Mucosa of stomach (tissue), 1 donor: ENCODE measurements around the gene AGPAT4.

Experiments
- H3K27me3 ChIP-seq: one replicate; pipeline ENCODE4 v1.7.0; 2013; ENCODE audit warnings: mild to moderate bottlenecking, low read length; ENCODE audit not compliant: control insufficient read depth, insufficient read depth
- H3K36me3 ChIP-seq: one replicate; pipeline ENCODE4 v1.7.0; 2013; ENCODE audit warnings: low read length; ENCODE audit not compliant: control insufficient read depth, insufficient read depth
- H3K4me1 ChIP-seq: one replicate; pipeline ENCODE4 v1.7.0; 2013; ENCODE audit warnings: mild to moderate bottlenecking, low read length; ENCODE audit not compliant: control insufficient read depth, insufficient read depth
- H3K4me3 ChIP-seq: one replicate; pipeline ENCODE4 v1.7.0; 2013; ENCODE audit warnings: low read length
- H3K9ac ChIP-seq: one replicate; pipeline ENCODE4 v1.7.0; 2013; ENCODE audit warnings: mild to moderate bottlenecking, low read length, moderate library complexity
- H3K9me3 ChIP-seq: one replicate; pipeline ENCODE4 v1.7.0; 2013; ENCODE audit warnings: mild to moderate bottlenecking, low read length, moderate library complexity; ENCODE audit not compliant: control insufficient read depth
- donor health status: Pancreatic carcinoma.

Gene AGPAT4

GRCh38 chr6:161245363-161245762 lies 28.5 kb downstream of the AGPAT4 start:
- no peaks in the 10 kb centered on the region for H3K27me3 ChIP-seq
- no peak overlapping the region for H3K9ac ChIP-seq
- H3K9me3 ChIP-seq: no peaks in the 10 kb centered on the region
- H3K36me3 ChIP-seq: no peaks in the 10 kb centered on the region
- no peaks in the 10 kb centered on the region for H3K4me1 ChIP-seq
- no peak overlapping the region for H3K4me3 ChIP-seq

DNA sequence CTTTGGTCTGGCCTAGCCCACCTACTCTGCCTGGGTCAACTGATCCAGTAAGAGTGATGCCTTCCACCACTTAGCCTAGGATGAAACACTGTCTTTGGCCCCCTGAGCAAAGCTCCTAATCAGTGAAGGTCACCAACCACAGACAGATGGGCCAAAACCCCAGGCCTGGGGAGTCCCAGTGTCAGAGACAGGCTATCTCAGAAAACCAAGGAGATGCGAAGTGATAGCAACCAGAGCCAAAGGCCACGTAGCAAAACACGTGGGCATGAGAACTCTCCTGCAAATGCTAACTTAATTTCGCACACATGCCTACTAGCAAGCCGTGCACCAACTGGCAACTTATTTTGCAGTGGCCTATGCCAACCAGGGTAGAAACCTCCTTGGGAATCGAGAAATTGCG lies 29.1 kb downstream of the AGPAT4 start:
- H3K27me3 ChIP-seq: no peaks in the 10 kb centered on the region
- H3K9ac ChIP-seq: no peak overlapping the region
- no peaks in the 10 kb centered on the region for H3K9me3 ChIP-seq
- no peak overlapping the region for H3K4me3 ChIP-seq
- H3K4me1 ChIP-seq: no peaks in the 10 kb centered on the region
- H3K36me3 ChIP-seq: no peaks in the 10 kb centered on the region

DNA sequence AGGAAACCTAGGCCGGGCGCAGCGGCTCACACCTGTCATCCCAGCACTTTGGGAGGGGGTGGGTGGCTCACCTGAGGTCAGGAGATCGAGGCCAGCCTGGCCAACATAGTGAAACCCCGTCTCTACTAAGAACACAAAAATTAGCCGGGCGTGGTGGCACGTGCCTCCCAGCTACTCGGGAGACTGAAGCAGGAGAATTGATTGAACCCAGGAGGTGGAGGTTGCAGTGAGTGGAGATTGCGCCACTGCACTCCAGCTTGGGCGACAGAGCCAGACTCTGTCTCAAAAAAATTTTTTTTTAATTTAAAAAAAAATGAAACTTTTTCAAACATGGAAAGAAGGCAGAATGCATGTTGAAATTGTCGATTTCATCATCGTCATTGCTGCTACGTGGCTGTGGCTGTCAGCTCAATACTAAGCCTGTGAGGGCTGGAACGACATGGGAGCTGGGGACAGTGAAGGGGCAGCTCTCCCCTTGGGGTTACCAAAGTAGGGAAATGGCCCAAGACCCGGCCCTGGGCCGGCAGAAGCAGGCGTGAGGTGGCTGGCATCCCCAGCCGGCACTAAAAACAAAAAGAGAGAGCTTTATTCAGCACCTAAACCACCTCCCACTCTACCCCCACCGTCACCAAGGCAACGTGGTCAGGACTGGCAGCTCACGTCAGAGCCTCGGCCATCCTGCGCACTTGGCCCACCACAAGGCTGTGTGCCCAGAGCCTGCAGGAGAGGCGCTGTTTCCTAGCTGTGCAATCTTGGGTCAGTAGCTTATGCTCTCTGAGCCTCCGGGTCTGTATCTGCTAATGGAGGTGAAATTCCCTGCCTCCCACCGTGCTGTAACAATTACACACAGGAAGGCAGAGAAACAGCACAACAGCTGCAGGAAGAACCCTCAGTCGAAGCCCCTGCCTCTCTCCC lies 30.8 kb downstream of the AGPAT4 start:
- Histone ChIP-seq H3K9ac (no peak overlapping the region), H3K9me3 (no peaks in the 10 kb centered on the region), H3K27me3 (no peaks in the 10 kb centered on the region), H3K4me3 (no peak overlapping the region), H3K4me1 (no peaks in the 10 kb centered on the region), H3K36me3 (no peaks in the 10 kb centered on the region)

- Histone ChIP-seq H3K36me3 (no peaks in the 10 kb centered on the region), H3K9me3 (no peaks in the 10 kb centered on the region), H3K9ac (no peak overlapping the region), H3K27me3 (no peaks in the 10 kb centered on the region), H3K4me3 (no peak overlapping the region), H3K4me1 (no peaks in the 10 kb centered on the region)
These were observed 31.7 kb downstream of the AGPAT4 start for GRCh38 chr6:161242113-161242512.

DNA sequence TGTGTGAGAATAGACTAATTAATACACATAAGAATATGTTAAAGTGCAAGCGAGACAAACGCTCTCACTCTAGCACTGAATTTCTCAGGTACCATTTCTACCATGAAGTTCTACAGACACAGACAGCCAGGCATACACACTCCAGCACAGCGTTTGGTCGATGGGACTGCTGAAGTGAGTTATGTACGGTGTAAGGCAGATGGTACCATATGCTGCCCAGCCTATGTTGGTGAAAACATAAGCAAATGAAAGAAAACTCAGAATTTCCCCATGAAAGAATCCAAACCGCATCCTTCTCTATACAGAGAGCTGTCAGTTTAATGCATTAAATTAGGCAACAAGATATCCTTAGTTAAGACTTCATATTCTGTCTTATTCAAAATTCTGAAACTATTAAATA lies 34.9 kb downstream of the AGPAT4 start:
- H3K9me3 ChIP-seq: no peaks in the 10 kb centered on the region
- H3K4me3 ChIP-seq: no peak overlapping the region
- no peaks in the 10 kb centered on the region for H3K4me1 ChIP-seq
- H3K36me3 ChIP-seq: no peaks in the 10 kb centered on the region
- H3K27me3 ChIP-seq: no peaks in the 10 kb centered on the region
- no peak overlapping the region for H3K9ac ChIP-seq

DNA sequence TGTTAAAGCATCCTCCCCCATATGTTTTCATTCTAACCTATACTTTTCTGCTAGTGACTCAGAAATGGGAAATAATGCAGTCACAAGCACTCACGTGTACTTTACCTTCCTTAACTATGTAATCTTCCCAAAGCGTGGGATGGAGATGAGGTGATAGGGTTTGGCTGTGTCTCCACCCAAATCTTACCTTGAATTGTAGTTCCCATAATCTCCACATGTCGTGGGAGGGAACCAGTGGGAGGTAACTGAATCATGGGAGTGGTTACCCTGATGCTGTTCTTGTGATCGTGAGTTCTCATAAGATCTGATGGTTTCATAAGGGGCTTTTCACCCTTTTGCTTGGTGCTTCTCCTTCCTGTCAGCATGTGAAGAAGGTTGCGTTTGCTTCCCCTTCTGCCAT lies 35.4 kb downstream of the AGPAT4 start:
- Histone ChIP-seq H3K4me1 (no peaks in the 10 kb centered on the region), H3K27me3 (no peaks in the 10 kb centered on the region), H3K36me3 (no peaks in the 10 kb centered on the region), H3K9me3 (no peaks in the 10 kb centered on the region), H3K4me3 (no peak overlapping the region), H3K9ac (no peak overlapping the region)

DNA sequence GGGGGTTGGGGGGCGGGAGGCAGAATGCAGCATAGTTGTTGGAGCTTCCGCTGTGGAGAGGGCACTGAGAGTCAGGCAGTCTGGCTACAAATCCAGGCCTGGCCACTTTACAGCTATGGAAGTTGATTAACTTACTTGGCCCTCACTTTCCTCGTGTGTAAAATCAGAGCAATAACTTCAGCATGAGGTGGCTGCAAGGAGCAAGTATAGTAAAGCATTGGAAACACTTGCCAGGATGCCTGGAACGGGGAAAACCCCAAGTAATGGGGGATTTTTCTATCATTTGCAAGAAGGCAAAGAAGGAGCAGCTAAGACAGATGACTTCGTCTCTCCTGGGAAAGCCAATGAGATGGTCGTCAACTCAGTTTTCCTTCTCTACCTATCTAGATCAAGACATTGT lies 35.8 kb downstream of the AGPAT4 start:
- H3K4me1 ChIP-seq: no peaks in the 10 kb centered on the region
- no peaks in the 10 kb centered on the region for H3K27me3 ChIP-seq
- H3K9ac ChIP-seq: no peak overlapping the region
- no peaks in the 10 kb centered on the region for H3K36me3 ChIP-seq
- no peak overlapping the region for H3K4me3 ChIP-seq
- H3K9me3 ChIP-seq: no peaks in the 10 kb centered on the region

DNA sequence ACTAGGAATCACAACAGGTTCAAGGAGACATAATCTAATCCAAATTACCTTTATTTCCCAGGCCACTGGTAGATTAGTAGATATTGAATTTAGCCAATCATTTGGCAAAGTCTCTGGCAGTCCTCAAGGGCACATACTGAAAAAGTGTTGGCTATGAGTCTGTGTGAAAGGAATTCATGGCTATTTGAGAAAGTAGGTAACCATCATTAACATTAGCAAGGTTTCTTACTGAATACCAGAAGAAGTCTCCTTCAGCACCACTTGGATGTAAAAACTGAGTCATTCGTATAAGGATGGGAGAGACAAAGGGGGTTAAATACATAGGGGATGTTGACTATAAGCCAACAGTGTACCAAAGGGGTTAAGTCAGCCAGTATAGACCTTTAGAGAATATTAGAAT lies 36.7 kb downstream of the AGPAT4 start:
- Histone ChIP-seq H3K4me1 (no peaks in the 10 kb centered on the region), H3K9ac (no peak overlapping the region), H3K36me3 (no peaks in the 10 kb centered on the region), H3K27me3 (no peaks in the 10 kb centered on the region), H3K9me3 (no peaks in the 10 kb centered on the region), H3K4me3 (no peak overlapping the region)

DNA sequence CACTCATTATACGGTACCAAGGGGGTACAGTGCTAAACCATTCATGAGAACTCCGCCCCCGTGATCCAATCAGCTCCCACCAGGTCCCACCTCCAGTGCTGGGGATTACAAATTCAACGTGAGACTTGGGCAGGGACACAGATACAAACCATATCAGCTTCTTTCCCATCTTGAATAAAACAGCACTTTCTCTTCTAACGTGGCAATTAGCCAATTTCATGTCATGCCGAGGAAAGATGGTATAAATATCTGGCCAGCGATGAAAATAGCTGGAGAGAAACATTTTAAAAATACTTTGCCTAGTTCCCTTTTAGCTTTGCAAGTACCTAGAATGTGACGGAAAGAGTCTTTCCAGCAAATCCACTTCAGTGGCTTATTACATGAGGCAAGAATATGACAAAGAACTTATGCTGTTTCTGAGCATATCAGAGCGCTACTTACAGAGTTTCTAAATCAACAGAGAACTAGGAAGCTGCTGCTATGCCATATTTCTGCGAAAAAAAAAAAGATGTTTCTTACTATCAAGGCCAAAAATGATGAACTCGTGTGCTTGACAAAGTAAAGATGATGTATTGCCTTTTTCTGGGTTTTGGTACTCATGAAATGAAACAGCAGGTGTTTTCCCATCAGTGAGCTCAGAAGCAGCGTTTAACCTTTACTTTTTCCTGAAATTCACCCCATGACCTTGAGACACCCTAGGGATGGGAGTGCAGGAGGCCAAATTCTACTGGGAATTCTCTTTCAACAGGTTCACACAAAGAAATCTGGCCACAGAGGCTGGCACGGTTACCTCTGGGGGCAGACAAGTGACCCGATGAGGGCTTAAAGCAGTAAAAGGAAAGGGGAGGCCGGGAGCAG lies 37.9 kb downstream of the AGPAT4 start:
- no peaks in the 10 kb centered on the region for H3K9me3 ChIP-seq
- H3K4me3 ChIP-seq: no peak overlapping the region
- H3K9ac ChIP-seq: no peak overlapping the region
- H3K27me3 ChIP-seq: no peaks in the 10 kb centered on the region
- H3K4me1 ChIP-seq: no peaks in the 10 kb centered on the region
- no peaks in the 10 kb centered on the region for H3K36me3 ChIP-seq

DNA sequence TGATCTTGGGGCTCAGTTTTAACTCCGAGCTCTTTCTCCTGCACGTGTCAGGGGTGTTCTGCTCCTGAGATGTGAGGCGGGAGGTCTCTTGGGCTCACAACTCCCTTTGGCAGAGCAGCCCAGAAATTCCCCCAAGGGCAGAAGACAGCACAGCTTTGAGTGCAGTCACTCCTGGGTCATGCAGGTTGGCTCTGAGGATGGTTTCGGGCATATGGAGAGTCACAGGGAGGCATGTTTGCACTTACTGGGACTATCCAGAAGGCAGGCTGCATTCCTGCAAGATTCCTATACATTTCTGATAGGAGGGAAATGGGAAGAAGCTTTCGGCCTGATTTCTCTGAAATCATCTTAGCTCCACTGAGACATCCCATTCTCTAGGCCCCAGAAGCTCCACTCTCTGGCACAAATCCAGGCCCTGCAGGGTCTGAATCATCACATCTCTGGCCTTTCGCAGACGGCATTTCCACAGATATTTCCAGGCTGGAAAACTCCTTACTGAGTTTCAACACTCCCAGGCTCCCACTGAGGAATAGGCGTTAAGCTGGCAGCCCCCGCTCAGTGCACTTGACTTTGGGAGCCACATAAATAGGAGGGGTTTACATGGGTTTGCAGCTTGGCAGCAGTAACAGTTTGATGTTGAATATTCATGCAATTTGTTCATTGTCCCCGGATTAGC lies 39.7 kb downstream of the AGPAT4 start:
- Histone ChIP-seq H3K4me3 (no peak overlapping the region), H3K36me3 (no peaks in the 10 kb centered on the region), H3K27me3 (no peaks in the 10 kb centered on the region), H3K9ac (no peak overlapping the region), H3K9me3 (no peaks in the 10 kb centered on the region), H3K4me1 (peaks cover 6% of the 10 kb centered on the region)

- H3K4me3 ChIP-seq: no peak overlapping the region
- no peaks in the 10 kb centered on the region for H3K36me3 ChIP-seq
- H3K4me1 ChIP-seq: peaks cover 16% of the 10 kb centered on the region
- H3K27me3 ChIP-seq: no peaks in the 10 kb centered on the region
- no peak overlapping the region for H3K9ac ChIP-seq
- no peaks in the 10 kb centered on the region for H3K9me3 ChIP-seq
These were observed 41.4 kb downstream of the AGPAT4 start for GRCh38 chr6:161232467-161232866.

DNA sequence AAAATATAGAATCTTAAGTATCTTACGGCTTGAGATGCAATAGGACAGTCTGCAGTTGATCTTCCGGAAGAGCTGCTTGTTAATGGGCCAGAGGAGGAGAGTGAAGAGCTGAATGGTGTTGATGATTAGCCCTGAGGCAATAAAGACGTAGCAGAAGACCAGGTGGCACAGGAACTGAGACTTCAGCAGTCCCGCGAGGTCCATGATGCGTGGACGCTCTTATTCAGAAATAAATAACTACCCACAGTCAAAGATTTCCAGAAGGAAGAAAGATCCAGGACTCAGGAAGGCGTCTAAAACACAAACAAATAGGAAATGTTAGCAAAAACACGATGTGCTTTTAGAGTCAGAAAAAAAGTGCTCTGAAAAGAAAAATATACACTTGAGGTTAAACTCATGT lies 41.9 kb downstream of the AGPAT4 start:
- Histone ChIP-seq H3K36me3 (no peaks in the 10 kb centered on the region), H3K9ac (no peak overlapping the region), H3K4me3 (no peak overlapping the region), H3K27me3 (no peaks in the 10 kb centered on the region), H3K4me1 (peaks cover 16% of the 10 kb centered on the region), H3K9me3 (no peaks in the 10 kb centered on the region)
